A673 (cell line): Measurements from ENCODE around the gene SMIM45.

Experiments
- CTCF ChIP-seq: fragments of 300-800, 200-600 bp; sonication (generic); conservative IDR thresholded peaks from 2 replicates; pipeline ENCODE4 v1.5.1; 2017; ENCODE audit warnings: low read depth, mild to moderate bottlenecking, antibody characterized with exemption, low read length, moderate library complexity, mixed read lengths
- EZH2 ChIP-seq: fragments of 200-600 bp; sonication (generic); IDR thresholded peaks from 2 replicates; pipeline ENCODE4 v1.6.1; 2017; ENCODE audit warnings: borderline replicate concordance, low read depth, mild to moderate bottlenecking, mixed read lengths, antibody characterized with exemption, low read length; ENCODE audit not compliant: poor library complexity, severe bottlenecking

GRCh38 chr22:41946629-41947423 is 5.1 kb upstream of the SMIM45 start, which contains the start of gene CENPM:
- TF ChIP-seq CTCF (no peak), EZH2 (no peak)
